Liver (tissue), 9 donors: ENCODE data around the gene MYRF. TPM values are rescaled to one million over a fixed set of nuclear protein-coding genes. Genes with fewer than 3 reads are reported as not detected.

Experiments used
- DNase-seq: peaks from one replicate; pipeline ENCODE4 v3.0.0-alpha.2; 2017; ENCODE audit warnings: low spot score
- H3K27ac ChIP-seq, 2 donors: one replicate each; pipeline ENCODE4 v1.7.0; 2013; ENCODE audit warnings: inconsistent platforms in 2 of 2, low read length in 2 of 2, control low read depth in 1 of 2, low read depth in 1 of 2, mild to moderate bottlenecking in 1 of 2
- H3K27me3 ChIP-seq, 4 donors: one replicate each; pipeline versions ENCODE4 v1.6.1 to v1.7.0; 2013; ENCODE audit warnings: low read length in 3 of 4, inconsistent platforms in 1 of 4, mild to moderate bottlenecking in 1 of 4, moderate library complexity in 1 of 4; ENCODE audit not compliant: control insufficient read depth in 4 of 4, insufficient read depth in 4 of 4
- H3K36me3 ChIP-seq, 4 donors: one replicate each; pipeline versions ENCODE4 v1.6.1 to v1.7.0; 2013; ENCODE audit warnings: low read length in 3 of 4, mild to moderate bottlenecking in 3 of 4, low read depth in 1 of 4, moderate library complexity in 1 of 4; ENCODE audit not compliant: control insufficient read depth in 4 of 4, insufficient read depth in 3 of 4
- H3K4me1 ChIP-seq, 4 donors: one replicate each; pipeline versions ENCODE4 v1.6.1 to v1.7.0; 2013; ENCODE audit warnings: low read length in 3 of 4, mild to moderate bottlenecking in 3 of 4, moderate library complexity in 1 of 4; ENCODE audit not compliant: control insufficient read depth in 4 of 4, insufficient read depth in 4 of 4
- H3K4me3 ChIP-seq, 3 donors: one replicate each; pipeline versions ENCODE4 v1.6.1 to v1.7.0; 2013; ENCODE audit warnings: low read length in 3 of 3, control low read depth in 1 of 3, low read depth in 1 of 3, mild to moderate bottlenecking in 1 of 3
- H3K9ac ChIP-seq, 2 donors: one replicate each; pipeline ENCODE4 v1.7.0; 2013; ENCODE audit warnings: low read length in 2 of 2, mild to moderate bottlenecking in 2 of 2, moderate library complexity in 2 of 2, control low read depth in 1 of 2, low read depth in 1 of 2
- H3K9me3 ChIP-seq, 4 donors: one replicate each; pipeline versions ENCODE4 v1.6.1 to v1.7.0; 2013; ENCODE audit warnings: low read length in 3 of 4; ENCODE audit not compliant: control insufficient read depth in 4 of 4
- CTCF ChIP-seq: fragments of 150-350 bp; IDR thresholded peaks from 2 replicates; pipeline ENCODE4 v1.5.1; 2017; ENCODE audit warnings: improper control_type of control experiment, low read depth, low read length; ENCODE audit not compliant: missing input control
- FOXA1 ChIP-seq: IDR thresholded peaks from 2 replicates; pipeline ENCODE4 v1.6.1; 2016; ENCODE audit warnings: antibody characterized with exemption
- FOXA2 ChIP-seq: IDR thresholded peaks from 2 replicates; pipeline ENCODE4 v1.6.1; 2016; ENCODE audit warnings: antibody characterized with exemption
- GABPA ChIP-seq, 2 donors: IDR thresholded peaks in 1 of 2; conservative IDR thresholded peaks in 1 of 2; 2 replicates each; pipeline ENCODE4 v1.6.1; 2016; ENCODE audit warnings: antibody characterized with exemption in 2 of 2, mild to moderate bottlenecking in 1 of 2, moderate library complexity in 1 of 2
- HNF4A ChIP-seq, 2 donors: conservative IDR thresholded peaks; 2 replicates each; pipeline ENCODE4 v1.6.1; 2016; ENCODE audit warnings: antibody characterized with exemption in 2 of 2, mild to moderate bottlenecking in 2 of 2
- HNF4G ChIP-seq: IDR thresholded peaks from 2 replicates; pipeline ENCODE4 v1.6.1; 2016; ENCODE audit warnings: antibody characterized with exemption
- JUND ChIP-seq, 2 donors: IDR thresholded peaks; 2 replicates each; pipeline ENCODE4 v1.6.1; 2016; ENCODE audit warnings: antibody characterized with exemption in 2 of 2
- NR2F2 ChIP-seq: IDR thresholded peaks from 2 replicates; pipeline ENCODE4 v1.6.1; 2016; ENCODE audit warnings: antibody characterized with exemption
- RAD21 ChIP-seq, 2 donors: IDR thresholded peaks; 2 replicates each; pipeline ENCODE4 v1.6.1; 2016; ENCODE audit warnings: antibody characterized with exemption in 2 of 2, mild to moderate bottlenecking in 2 of 2
- REST ChIP-seq: IDR thresholded peaks from 2 replicates; pipeline ENCODE4 v1.6.1; 2016; ENCODE audit warnings: antibody characterized with exemption, mild to moderate bottlenecking
- RXRA ChIP-seq, 2 donors: IDR thresholded peaks; 2 replicates each; pipeline ENCODE4 v1.6.1; 2017 to 2018; ENCODE audit warnings: antibody characterized with exemption in 2 of 2, mild to moderate bottlenecking in 1 of 2
- YY1 ChIP-seq: IDR thresholded peaks from 2 replicates; pipeline ENCODE4 v1.6.1; 2016; ENCODE audit warnings: antibody characterized with exemption, mild to moderate bottlenecking
- ZBTB33 ChIP-seq: IDR thresholded peaks from 2 replicates; pipeline ENCODE4 v1.6.1; 2016; ENCODE audit warnings: antibody characterized with exemption
- WGBS: extraction: QIAGEN DNeasy Blood & Tissue Kit; methylation state at CpG from one replicate; pipeline ENCODE4 v1.1.7; 2013; 5-methylcytosine and 5-hydroxymethylcytosine counted together
- polyA plus RNA-seq, 2 donors: library from polyadenylated mRNA; stranded (reverse) in 1 of 2; unstranded in 1 of 2; fragments of 200-250 nt in 1 of 2; fragments of >200 nt in 1 of 2; fragmentation: Nextera tagmentation in 1 of 2; extraction: Ambion mirVana in 1 of 2; gene quantifications; one replicate each; pipeline versions ENCODE4 v1.2.1 to v1.2.3, GENCODE V29; 2013 to 2015
- total RNA-seq, 2 donors: library from RNA; depleted of rRNA; stranded (reverse); fragments of >200 nt; gene quantifications; one replicate each; pipeline ENCODE4 v1.2.3, GENCODE V29; 2014
- TF ChIP-seq, protein P1 (sequence below): IDR thresholded peaks from 2 replicates; pipeline ENCODE4 v1.6.1; 2016; ENCODE audit warnings: antibody characterized with exemption
- TF ChIP-seq, protein P2 (sequence below): IDR thresholded peaks from 2 replicates; pipeline ENCODE4 v1.6.1; 2016; ENCODE audit warnings: antibody characterized with exemption
- donor health status: healthy.
- donor health status: healthy.
- donor health status: healthy.
- donor health status: healthy.
- donor health status: healthy.

The MYRF gene
- total and polyA plus RNA-seq, 4 donors = 3.5 to 6.5 (median 4.4) TPM

DNA sequence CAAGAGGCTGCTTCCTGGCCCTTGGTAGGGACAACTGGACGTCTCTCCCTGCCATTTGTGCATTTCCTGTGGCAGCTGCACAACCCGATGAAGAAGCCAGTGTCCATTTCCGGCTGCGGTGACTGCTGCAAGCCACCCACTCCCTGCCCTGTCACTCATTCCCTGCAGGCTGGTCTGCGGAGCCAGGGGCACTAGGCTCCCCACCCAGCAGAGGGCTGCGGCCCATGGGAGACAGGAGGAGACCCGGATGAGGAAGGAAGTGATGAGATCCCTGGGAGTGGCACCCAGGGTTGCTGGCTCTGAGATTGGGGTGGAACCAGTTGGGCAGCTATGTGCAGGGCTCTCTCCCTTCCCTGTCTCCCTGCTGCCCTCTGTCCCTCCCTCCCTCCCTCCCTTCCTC lies 10.0 kb upstream of the MYRF start:
- Histone ChIP-seq H3K9ac (no peak overlapping the region), H3K4me1 (no peaks in the 10 kb centered on the region), H3K36me3 (no peaks in the 10 kb centered on the region), H3K9me3 (no peaks in the 10 kb centered on the region), H3K27me3 (no peaks in the 10 kb centered on the region), H3K27ac (no peak overlapping the region), H3K4me3 (no peak overlapping the region)
- 64% methylated on average over 7 of the region's 7 CpGs for WGBS
- DNase-seq = no peak
- TF ChIP-seq RXRA (IDR thresholded peaks at IDR 0.05) = no peak
- no peak for TF ChIP-seq YY1
- TF ChIP-seq FOXA2 = no peak
- no peak for TF ChIP-seq HNF4G
- TF ChIP-seq RAD21 (IDR thresholded peaks at IDR 0.05) = no peak

- Histone ChIP-seq H3K9ac (no peak overlapping the region), H3K4me1 (peaks cover 0 to 8% (median 5%) of the 10 kb centered on the region in 4 donors), H3K27ac (no peak overlapping the region), H3K27me3 (no peaks in the 10 kb centered on the region), H3K9me3 (no peaks in the 10 kb centered on the region), H3K4me3 (no peak overlapping the region), H3K36me3 (no peaks in the 10 kb centered on the region)
- TF ChIP-seq CTCF (no peak), JUND (IDR thresholded peaks at IDR 0.05) (no peak), HNF4G (no peak), FOXA2 (no peak), GABPA (IDR thresholded peaks at IDR 0.05 in 1 of 2, conservative IDR thresholded peaks at IDR 0.05 in 1 of 2) (no peak), HNF4A (conservative IDR thresholded peaks at IDR 0.05) (no peak), FOXA1 (no peak)
- TF ChIP-seq, protein P1, sequence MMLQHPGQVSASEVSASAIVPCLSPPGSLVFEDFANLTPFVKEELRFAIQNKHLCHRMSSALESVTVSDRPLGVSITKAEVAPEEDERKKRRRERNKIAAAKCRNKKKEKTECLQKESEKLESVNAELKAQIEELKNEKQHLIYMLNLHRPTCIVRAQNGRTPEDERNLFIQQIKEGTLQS = no peak
- WGBS = 91% methylated on average over 42 of the region's 42 CpGs
- no peak for DNase-seq
Observed at GRCh38 chr11:61743486-61744095, 8.8 kb upstream of the MYRF start.

DNA sequence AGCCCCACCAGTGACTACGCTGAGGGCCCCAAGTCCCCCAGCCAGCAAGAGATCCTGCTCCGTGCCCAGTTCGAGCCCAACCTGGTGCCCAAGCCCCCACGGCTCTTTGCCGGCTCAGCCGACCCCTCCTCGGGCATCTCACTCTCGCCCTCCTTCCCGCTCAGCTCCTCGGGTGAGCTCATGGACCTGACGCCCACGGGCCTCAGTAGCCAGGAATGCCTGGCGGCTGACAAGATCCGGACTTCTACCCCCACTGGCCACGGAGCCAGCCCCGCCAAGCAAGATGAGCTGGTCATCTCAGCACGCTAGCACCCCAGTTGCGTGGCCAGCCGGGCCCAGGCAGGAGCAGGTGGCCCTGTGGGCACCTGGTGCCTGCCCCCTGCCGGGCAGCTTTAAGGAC lies 8.3 kb upstream of the MYRF start:
- no peaks in the 10 kb centered on the region for H3K9me3 ChIP-seq
- WGBS = 89% methylated on average over 20 of the region's 20 CpGs
- no peaks in the 10 kb centered on the region for H3K36me3 ChIP-seq
- DNase-seq = no peak
- H3K4me1 ChIP-seq = peaks cover 0 to 8% (median 5%) of the 10 kb centered on the region in 4 donors
- no peaks in the 10 kb centered on the region for H3K27me3 ChIP-seq
- no peak overlapping the region for H3K27ac ChIP-seq
- H3K4me3 ChIP-seq = no peak overlapping the region
- TF ChIP-seq REST (no peak), JUND (IDR thresholded peaks at IDR 0.05) (no peak), FOXA2 (no peak), NR2F2 (no peak), RXRA (IDR thresholded peaks at IDR 0.05) (no peak), RAD21 (IDR thresholded peaks at IDR 0.05) (no peak), YY1 (no peak), ZBTB33 (no peak)
- TF ChIP-seq, protein P2, sequence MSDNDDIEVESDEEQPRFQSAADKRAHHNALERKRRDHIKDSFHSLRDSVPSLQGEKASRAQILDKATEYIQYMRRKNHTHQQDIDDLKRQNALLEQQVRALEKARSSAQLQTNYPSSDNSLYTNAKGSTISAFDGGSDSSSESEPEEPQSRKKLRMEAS = no peak
- H3K9ac ChIP-seq = no peak overlapping the region
